CD4-positive, alpha-beta T cell treated with Interleukin-17A for 4 hours (primary cell): ENCODE data around the gene ACTRT2.

Experiments
- DNase-seq: peaks from one replicate; pipeline ENCODE4 v3.0.0-alpha.2; 2020; ENCODE audit warnings: mixed read lengths

Gene ACTRT2

GRCh38 chr1:2983706-2984398 lies 37.4 kb upstream of the ACTRT2 start:
- DNase-seq, result no peak

GRCh38 chr1:2984399-2985061 lies 36.7 kb upstream of the ACTRT2 start:
- DNase-seq, result no peak

- DNase-seq, result no peak
Observed at GRCh38 chr1:2985067-2985561, 36.2 kb upstream of the ACTRT2 start.

- no peak for DNase-seq
Observed at GRCh38 chr1:2985694-2986548, 35.3 kb upstream of the ACTRT2 start.

GRCh38 chr1:2986549-2987305 lies 34.5 kb upstream of the ACTRT2 start:
- no peak for DNase-seq

GRCh38 chr1:2987773-2988172 lies 33.5 kb upstream of the ACTRT2 start:
- DNase-seq, result no peak

GRCh38 chr1:2988256-2988655 lies 33.0 kb upstream of the ACTRT2 start:
- DNase-seq, result no peak

- no peak for DNase-seq
Observed at GRCh38 chr1:2989185-2989584, 32.1 kb upstream of the ACTRT2 start.

GRCh38 chr1:2989976-2990375 lies 31.3 kb upstream of the ACTRT2 start:
- no peak for DNase-seq

GRCh38 chr1:2990376-2991115 lies 30.7 kb upstream of the ACTRT2 start:
- no peak for DNase-seq

GRCh38 chr1:2991753-2992495 lies 29.3 kb upstream of the ACTRT2 start:
- no peak for DNase-seq

- DNase-seq, result no peak
Observed at GRCh38 chr1:2998503-2999100, 22.7 kb upstream of the ACTRT2 start.

GRCh38 chr1:2999138-2999537 lies 22.1 kb upstream of the ACTRT2 start:
- DNase-seq, result no peak

GRCh38 chr1:2999571-2999970 lies 21.7 kb upstream of the ACTRT2 start:
- DNase-seq, result no peak

- no peak for DNase-seq
Observed at GRCh38 chr1:3000214-3000613, 21.1 kb upstream of the ACTRT2 start.

- DNase-seq, result no peak
Observed at GRCh38 chr1:3000671-3001470, 20.4 kb upstream of the ACTRT2 start.

GRCh38 chr1:3001471-3002348 lies 19.6 kb upstream of the ACTRT2 start:
- DNase-seq, result no peak

- no peak for DNase-seq
Observed at GRCh38 chr1:3002349-3003038, 18.8 kb upstream of the ACTRT2 start.
